ENCODE results near the gene MEX3C. TPM values are rescaled to one million over a fixed set of nuclear protein-coding genes. Genes with fewer than 3 reads are reported as not detected.

The MEX3C gene
- total and polyA plus RNA-seq, 2 experiments from 2014 or later = 28.8 to 109 TPM

- no peaks in the 10 kb centered on the region for H3K79me2 ChIP-seq (replicated peaks; ENCODE audit: insufficient read depth)
- Mint-ChIP-seq H3K36me3 (ENCODE audit: low read depth) (no peaks in the 10 kb centered on the region; the same call in 2 of the 3 replicates), H3K9me3 (no peaks in the 10 kb centered on the region), H3K27me3 (ENCODE audit: insufficient read depth, low read depth, poor library complexity) (peaks cover 5% of the 10 kb centered on the region), H3K27ac (no peak overlapping the region), H3K4me1 (peaks cover 16% of the 10 kb centered on the region), H3K4me3 (no peak overlapping the region)
- no peaks in the 10 kb centered on the region for H3K27me3 ChIP-seq (ENCODE audit: insufficient read depth)
- DNase-seq (ENCODE audit: low spot score) (no peak), ATAC-seq (peak; percentile 42; the same call in 2 of the 3 replicates)
- no peaks in the 10 kb centered on the region for H3K9me2 ChIP-seq (ENCODE audit: insufficient read depth)
- H3K27ac ChIP-seq (ENCODE audit: low read depth) = no peak overlapping the region
- no peaks in the 10 kb centered on the region for H4K20me1 ChIP-seq (replicated peaks; ENCODE audit: insufficient read depth)
- 0 out of 2 replicates have a peak, but pooled peaks cover 7% of the 10 kb centered on the region for H3K4me1 ChIP-seq (ENCODE audit: insufficient read depth)
- H2AFZ ChIP-seq = peak overlapping the region; percentile 4
- no peak overlapping the region for H3K4me2 ChIP-seq
- H3F3A ChIP-seq (replicated peaks; ENCODE audit: low read depth) = no peaks in the 10 kb centered on the region
- H3K4me3 ChIP-seq = no peak overlapping the region
- H3K36me3 ChIP-seq (ENCODE audit: insufficient read depth) = no peaks in the 10 kb centered on the region
- TF ChIP-seq EZH2 (IDR thresholded peaks at IDR 0.05; ENCODE audit: low read depth, unreplicated experiment) (no peak), STAT1 (IDR thresholded peaks at IDR 0.05; ENCODE audit: unreplicated experiment) (no peak), JUNB (IDR thresholded peaks at IDR 0.05; ENCODE audit: unreplicated experiment) (no peak), POLR2AphosphoS5 (IDR thresholded peaks at IDR 0.05; ENCODE audit: low read depth) (no peak), ETS1 (IDR thresholded peaks at IDR 0.05) (no peak), ZNF331 (CRISPR knock-in tag; IDR thresholded peaks at IDR 0.05; ENCODE audit: low read depth) (no peak), EZH2phosphoT487 (IDR thresholded peaks at IDR 0.05; ENCODE audit: unreplicated experiment) (no peak), CTCF (conservative IDR thresholded peaks at IDR 0.05; ENCODE audit: low read depth in 2 of 2) (no peak), CREB1 (CRISPR knock-in tag; IDR thresholded peaks at IDR 0.05; ENCODE audit: low read depth) (no peak), NANOG (IDR thresholded peaks at IDR 0.05; ENCODE audit: borderline replicate concordance) (no peak), REST (IDR thresholded peaks at IDR 0.05; ENCODE audit: unreplicated experiment) (no peak), ZNF114 (CRISPR knock-in tag; IDR thresholded peaks at IDR 0.05) (no peak), ZNF462 (CRISPR knock-in tag; IDR thresholded peaks at IDR 0.05) (no peak)
These were observed 37.7 kb upstream of the MEX3C start for GRCh38 chr18:51235009-51235789.
